Glomerular endothelial cell (primary cell): ENCODE data around the gene OR6Y1. TPM values are rescaled to one million over a fixed set of nuclear protein-coding genes. Genes with fewer than 3 reads are reported as not detected.

ENCODE experiments used
- DNase-seq: peaks from one replicate; pipeline ENCODE4 v3.0.0-alpha.2; 2011; ENCODE audit warnings: low read depth, low spot score; ENCODE audit errors: extremely low read depth
- total RNA-seq: library from RNA; depleted of rRNA; stranded (reverse); fragments of >200 nt; gene quantifications from 2 replicates; pipeline ENCODE4 v1.2.3, GENCODE V29; 2015

Gene OR6Y1
- total RNA-seq = not detected in 2 replicates

GRCh38 chr1:158554352-158554751 is at the start of gene OR6Y1:
TSS of gene OR6Y1 (minus strand) at chr1:158554405. CDS start at chr1:158548105, 6,300 bp downstream.
- no peak for DNase-seq

- no peak for DNase-seq
Observed at GRCh38 chr1:158600735-158601134, 46.5 kb upstream of the OR6Y1 start.

- DNase-seq = no peak
Observed at GRCh38 chr1:158586942-158587341, 32.7 kb upstream of the OR6Y1 start.

GRCh38 chr1:158583962-158584361 is 29.8 kb upstream of the OR6Y1 start:
- no peak for DNase-seq

GRCh38 chr1:158579733-158580132 is 25.5 kb upstream of the OR6Y1 start, which contains the start of gene OR10X1:
TSS of gene OR10X1 (minus strand) at chr1:158579899. CDS start at chr1:158579899, 0 bp downstream.
- DNase-seq = no peak

GRCh38 chr1:158577561-158577960 is 23.4 kb upstream of the OR6Y1 start:
- no peak for DNase-seq

GRCh38 chr1:158572226-158572625 is 18.0 kb upstream of the OR6Y1 start:
- DNase-seq = no peak

- no peak for DNase-seq
Observed at GRCh38 chr1:158570480-158570879, 16.3 kb upstream of the OR6Y1 start, which contains the start of gene OR6P1. TSS of gene OR6P1 (minus strand) at chr1:158570580. CDS start at chr1:158563604, 6,976 bp downstream.

- no peak for DNase-seq
Observed at GRCh38 chr1:158564608-158565007, 10.4 kb upstream of the OR6Y1 start.

- no peak for DNase-seq
Observed at GRCh38 chr1:158563853-158564252, 9.6 kb upstream of the OR6Y1 start.

- DNase-seq = no peak
Observed at GRCh38 chr1:158559696-158560095, 5.5 kb upstream of the OR6Y1 start.

GRCh38 chr1:158552296-158552695 is 1.9 kb downstream of the OR6Y1 start:
- no peak for DNase-seq

- no peak for DNase-seq
Observed at GRCh38 chr1:158547533-158547932, 6.7 kb downstream of the OR6Y1 start.

GRCh38 chr1:158537609-158538008 is 16.6 kb downstream of the OR6Y1 start:
- DNase-seq = no peak

GRCh38 chr1:158534496-158534895 is 19.7 kb downstream of the OR6Y1 start:
- no peak for DNase-seq

- DNase-seq = no peak
Observed at GRCh38 chr1:158527190-158527815, 26.9 kb downstream of the OR6Y1 start.

GRCh38 chr1:158521666-158522058 is 32.5 kb downstream of the OR6Y1 start:
- no peak for DNase-seq

- no peak for DNase-seq
Observed at GRCh38 chr1:158520955-158521665, 33.1 kb downstream of the OR6Y1 start.

GRCh38 chr1:158520021-158520420 is 34.2 kb downstream of the OR6Y1 start:
- no peak for DNase-seq

GRCh38 chr1:158516966-158517365 is 37.2 kb downstream of the OR6Y1 start:
- DNase-seq = no peak

- no peak for DNase-seq
Observed at GRCh38 chr1:158509471-158510156, 44.6 kb downstream of the OR6Y1 start.

GRCh38 chr1:158507511-158507910 is 46.7 kb downstream of the OR6Y1 start:
- DNase-seq = no peak
